Upper lobe of right lung (tissue), 1 donor: Measurements from ENCODE around the gene GCC2. TPM values are rescaled to one million over a fixed set of nuclear protein-coding genes. Genes with fewer than 3 reads are reported as not detected.
"Not testable (repeated sequence)": the region's sequence is repeated elsewhere in the genome, so short reads cannot be mapped to it uniquely, and the experiment has no call there.

Source experiments
- ATAC-seq: fragments of 200-7000 bp; cut with Tn5 transposase; one replicate; pipeline ENCODE4 v1.9.1; 2020; ENCODE audit warnings: mild to moderate bottlenecking, moderate library complexity
- DNase-seq: peaks from one replicate; pipeline ENCODE4 v3.0.0-alpha.2; 2020
- H3K27ac ChIP-seq: fragments of 200-600 bp; one replicate; pipeline ENCODE4 v1.8.0; 2022
- H3K27me3 ChIP-seq: fragments of 200-600 bp; one replicate; pipeline ENCODE4 v1.8.0; 2022; ENCODE audit warnings: mild to moderate bottlenecking
- H3K36me3 ChIP-seq: fragments of 200-600 bp; one replicate; pipeline ENCODE4 v1.8.0; 2022
- H3K4me1 ChIP-seq: fragments of 200-600 bp; one replicate; pipeline ENCODE4 v1.8.0; 2022
- H3K4me3 ChIP-seq: fragments of 200-600 bp; one replicate; pipeline ENCODE4 v1.8.0; 2022; ENCODE audit warnings: mild to moderate bottlenecking
- H3K9me3 ChIP-seq: fragments of 200-600 bp; one replicate; pipeline ENCODE4 v1.8.0; 2022
- intact Hi-C: fragments of 100-400 bp; cut with DNase I; formaldehyde crosslinking; loops from one replicate; pipeline ENCODE4 v1.11.0; 2022
- total RNA-seq: library from RNA; stranded (reverse); fragmentation: NEBNext Ultra II Directional; extraction: Animal tissue kit (Norgen Biotek cat#: 25700); gene quantifications from one replicate; pipeline ENCODE4 v1.2.1, GENCODE V29; 2021
- TF ChIP-seq, protein P1 (sequence below): fragments of 200-600 bp; IDR thresholded peaks from one replicate; pipeline ENCODE4 v1.8.0; 2022; ENCODE audit warnings: antibody characterized with exemption
- donor health status: DM: no; HTN: yes; CAD: no; lungs with severe emphysema.

The GCC2 gene
- total RNA-seq, 1 donor from 2014 or later, result 54.5 TPM

DNA sequence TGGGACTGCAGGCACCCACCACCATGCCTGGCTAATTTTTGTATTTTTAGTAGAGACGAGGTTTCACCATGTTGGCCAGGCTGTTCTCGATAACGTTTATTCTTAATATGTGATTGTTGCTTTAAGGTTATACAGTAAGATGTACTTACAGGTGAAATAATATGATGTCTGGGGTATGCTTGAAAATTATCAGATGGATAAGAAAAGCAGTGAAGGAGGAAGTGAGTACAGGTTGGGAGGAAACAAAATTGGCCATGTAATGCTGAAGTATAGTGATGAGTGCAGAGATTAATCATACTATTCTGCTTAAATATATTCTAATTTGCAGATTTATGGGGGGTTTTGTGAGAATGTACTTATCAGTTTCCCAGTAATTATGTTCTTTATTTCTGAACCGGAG, 3.0 kb downstream of the GCC2 start:
- intact Hi-C loops, result no loop called here
- TF ChIP-seq, protein P1, sequence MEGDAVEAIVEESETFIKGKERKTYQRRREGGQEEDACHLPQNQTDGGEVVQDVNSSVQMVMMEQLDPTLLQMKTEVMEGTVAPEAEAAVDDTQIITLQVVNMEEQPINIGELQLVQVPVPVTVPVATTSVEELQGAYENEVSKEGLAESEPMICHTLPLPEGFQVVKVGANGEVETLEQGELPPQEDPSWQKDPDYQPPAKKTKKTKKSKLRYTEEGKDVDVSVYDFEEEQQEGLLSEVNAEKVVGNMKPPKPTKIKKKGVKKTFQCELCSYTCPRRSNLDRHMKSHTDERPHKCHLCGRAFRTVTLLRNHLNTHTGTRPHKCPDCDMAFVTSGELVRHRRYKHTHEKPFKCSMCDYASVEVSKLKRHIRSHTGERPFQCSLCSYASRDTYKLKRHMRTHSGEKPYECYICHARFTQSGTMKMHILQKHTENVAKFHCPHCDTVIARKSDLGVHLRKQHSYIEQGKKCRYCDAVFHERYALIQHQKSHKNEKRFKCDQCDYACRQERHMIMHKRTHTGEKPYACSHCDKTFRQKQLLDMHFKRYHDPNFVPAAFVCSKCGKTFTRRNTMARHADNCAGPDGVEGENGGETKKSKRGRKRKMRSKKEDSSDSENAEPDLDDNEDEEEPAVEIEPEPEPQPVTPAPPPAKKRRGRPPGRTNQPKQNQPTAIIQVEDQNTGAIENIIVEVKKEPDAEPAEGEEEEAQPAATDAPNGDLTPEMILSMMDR, result no peak
- DNase-seq, result no peak
- Histone ChIP-seq H3K4me3 (no peak overlapping the region), H3K4me1 (peaks cover 10% of the 10 kb centered on the region), H3K27me3 (no peaks in the 10 kb centered on the region), H3K9me3 (no peaks in the 10 kb centered on the region), H3K27ac (no peak overlapping the region), H3K36me3 (peaks cover 57% of the 10 kb centered on the region)
- no peak for ATAC-seq

DNA sequence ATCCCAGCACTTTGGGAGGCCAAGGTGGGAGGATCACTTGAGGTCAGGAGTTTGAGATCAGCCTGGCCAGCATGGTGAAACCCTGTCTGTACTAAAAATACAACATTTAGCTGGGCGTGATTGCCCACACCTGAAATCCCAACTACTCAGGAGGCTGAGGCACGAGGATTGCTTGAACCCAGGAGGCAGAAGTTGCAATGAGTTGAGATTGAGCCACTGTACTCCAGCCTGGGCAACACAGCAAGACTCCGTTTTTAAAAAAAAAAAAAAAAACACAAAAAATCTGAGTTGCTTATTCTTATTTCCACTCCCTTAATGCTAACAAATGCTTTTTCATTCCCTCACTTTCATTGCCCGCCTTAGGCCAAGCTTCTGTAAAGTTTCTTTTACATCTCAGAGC, 4.5 kb downstream of the GCC2 start:
- intact Hi-C loops, H3K4me1 ChIP-seq, H3K27ac ChIP-seq, DNase-seq, H3K27me3 ChIP-seq, ATAC-seq, H3K9me3 ChIP-seq, H3K4me3 ChIP-seq: not testable (repeated sequence)
- H3K36me3 ChIP-seq, result peaks cover 59% of the 10 kb centered on the region

DNA sequence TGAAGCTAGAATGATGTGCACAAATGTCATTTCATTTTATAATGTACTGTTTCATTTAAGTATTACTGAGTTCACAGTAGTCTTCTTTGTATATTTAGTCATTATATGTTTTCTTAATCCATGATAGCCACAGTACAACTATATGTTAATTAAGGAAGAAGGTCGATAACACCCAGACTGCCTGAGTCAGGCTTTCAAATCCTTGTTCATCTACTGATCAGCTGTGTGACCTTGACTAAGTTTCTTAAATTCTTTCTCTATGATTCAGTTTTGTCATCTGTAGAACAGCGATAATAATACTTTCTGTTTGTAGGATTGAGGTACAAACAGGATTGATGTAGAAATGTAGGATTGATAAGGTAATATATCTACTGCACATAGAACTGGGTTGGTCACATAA, 5.4 kb downstream of the GCC2 start:
- no peaks in the 10 kb centered on the region for H3K9me3 ChIP-seq
- DNase-seq, result no peak
- H3K4me3 ChIP-seq, result no peak overlapping the region
- intact Hi-C loops, result no loop called here
- TF ChIP-seq, protein P1, result no peak
- H3K4me1 ChIP-seq, result peaks cover 6% of the 10 kb centered on the region
- ATAC-seq, result no peak
- no peaks in the 10 kb centered on the region for H3K27me3 ChIP-seq
- H3K36me3 ChIP-seq, result peaks cover 64% of the 10 kb centered on the region
- no peak overlapping the region for H3K27ac ChIP-seq

DNA sequence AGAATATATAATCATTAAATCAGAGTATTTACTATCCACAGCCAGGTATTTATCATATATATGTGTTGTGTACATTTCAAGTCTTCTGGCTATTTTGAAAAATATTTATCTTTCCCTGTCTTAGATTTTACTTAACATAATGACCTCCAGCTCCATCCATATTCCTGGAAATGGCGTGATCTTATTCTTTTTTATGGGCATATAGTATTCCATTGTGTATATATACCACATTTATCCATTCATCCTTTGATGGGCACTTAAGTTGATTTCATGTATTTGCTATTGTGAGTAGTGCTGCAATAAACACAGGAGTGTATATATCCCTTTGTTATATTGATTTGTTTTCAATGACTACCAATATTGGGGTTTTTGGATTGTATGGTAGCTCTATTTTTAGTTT, 6.6 kb downstream of the GCC2 start:
- TF ChIP-seq, protein P1, result no peak
- H3K27ac ChIP-seq, result no peak overlapping the region
- no peaks in the 10 kb centered on the region for H3K4me1 ChIP-seq
- no peak for DNase-seq
- H3K9me3 ChIP-seq, result no peaks in the 10 kb centered on the region
- ATAC-seq, result no peak
- peaks cover 64% of the 10 kb centered on the region for H3K36me3 ChIP-seq
- intact Hi-C loops, result no loop called here
- H3K4me3 ChIP-seq, result no peak overlapping the region
- no peaks in the 10 kb centered on the region for H3K27me3 ChIP-seq

DNA sequence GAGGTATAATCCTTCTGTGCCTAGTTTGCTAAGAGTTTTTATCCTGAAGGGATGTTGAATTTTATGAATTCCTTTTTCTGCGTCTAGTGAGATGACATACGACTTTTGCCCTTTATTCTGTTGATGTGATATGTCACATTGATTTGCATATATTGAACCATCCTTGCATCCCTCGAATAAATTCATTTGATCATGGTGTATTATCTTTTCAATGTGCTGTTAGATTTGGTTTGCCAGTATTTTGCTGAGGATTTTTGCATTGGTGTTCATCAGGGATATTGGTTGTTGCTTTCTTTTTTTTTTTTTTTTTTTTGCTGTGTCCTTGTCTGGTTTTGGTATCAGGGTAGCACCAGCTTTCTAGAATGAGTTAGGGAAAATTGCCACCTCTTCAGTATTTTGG, 9.1 kb downstream of the GCC2 start:
- H3K36me3 ChIP-seq, result peaks cover 59% of the 10 kb centered on the region
- H3K4me3 ChIP-seq, result no peak overlapping the region
- intact Hi-C loops, result no loop called here

DNA sequence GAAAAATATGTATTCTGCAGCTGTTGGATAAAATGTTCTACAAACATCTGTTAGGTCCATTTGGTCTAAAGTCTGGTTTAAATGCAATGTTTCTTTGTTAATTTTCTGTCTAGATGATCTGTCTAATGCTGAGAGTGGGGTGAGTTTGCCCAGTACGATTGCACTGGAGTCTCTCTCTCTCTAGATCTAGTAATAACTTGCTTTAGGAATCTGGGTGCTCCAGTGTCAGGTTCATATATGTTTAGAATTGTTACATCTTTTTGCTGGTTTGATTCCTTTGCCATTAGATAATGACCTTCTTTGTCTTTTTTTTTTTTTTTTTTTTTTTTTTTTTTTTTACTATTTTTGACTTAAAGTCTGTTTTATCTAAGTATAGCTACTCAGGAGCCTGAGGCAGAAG, 10.4 kb downstream of the GCC2 start:
- H3K9me3 ChIP-seq, result no peaks in the 10 kb centered on the region
- no peaks in the 10 kb centered on the region for H3K27me3 ChIP-seq
- no peak overlapping the region for H3K27ac ChIP-seq
- TF ChIP-seq, protein P1, result no peak
- H3K4me3 ChIP-seq, result no peak overlapping the region
- no peak for ATAC-seq
- DNase-seq, result no peak
- H3K36me3 ChIP-seq, result peaks cover 59% of the 10 kb centered on the region
- no peaks in the 10 kb centered on the region for H3K4me1 ChIP-seq
- intact Hi-C loops, result no loop called here

More for the DNA sequence above, 9.1 kb downstream of the GCC2 start:
- no peaks in the 10 kb centered on the region for H3K9me3 ChIP-seq
- TF ChIP-seq, protein P1, result no peak
- no peak for DNase-seq
- no peak overlapping the region for H3K27ac ChIP-seq
- H3K4me1 ChIP-seq, result no peaks in the 10 kb centered on the region
- no peak for ATAC-seq
- H3K27me3 ChIP-seq, result no peaks in the 10 kb centered on the region
